Retinal pigment epithelial cell (primary cell): ENCODE data around the gene TMUB1.

Experiments used
- DNase-seq: peaks from one replicate; pipeline ENCODE4 v3.0.0-alpha.2; 2010; ENCODE audit warnings: low read depth
- H3K4me3 ChIP-seq: 2 replicates; pipeline ENCODE4 v1.5.1; 2011; ENCODE audit warnings: mild to moderate bottlenecking, low read length, control low read depth, moderate library complexity
- TF ChIP-seq, protein P1 (sequence below): conservative IDR thresholded peaks from 2 replicates; pipeline ENCODE4 v1.5.1; 2011; ENCODE audit warnings: low read depth, low read length, control low read depth, inconsistent platforms

The TMUB1 gene

DNA sequence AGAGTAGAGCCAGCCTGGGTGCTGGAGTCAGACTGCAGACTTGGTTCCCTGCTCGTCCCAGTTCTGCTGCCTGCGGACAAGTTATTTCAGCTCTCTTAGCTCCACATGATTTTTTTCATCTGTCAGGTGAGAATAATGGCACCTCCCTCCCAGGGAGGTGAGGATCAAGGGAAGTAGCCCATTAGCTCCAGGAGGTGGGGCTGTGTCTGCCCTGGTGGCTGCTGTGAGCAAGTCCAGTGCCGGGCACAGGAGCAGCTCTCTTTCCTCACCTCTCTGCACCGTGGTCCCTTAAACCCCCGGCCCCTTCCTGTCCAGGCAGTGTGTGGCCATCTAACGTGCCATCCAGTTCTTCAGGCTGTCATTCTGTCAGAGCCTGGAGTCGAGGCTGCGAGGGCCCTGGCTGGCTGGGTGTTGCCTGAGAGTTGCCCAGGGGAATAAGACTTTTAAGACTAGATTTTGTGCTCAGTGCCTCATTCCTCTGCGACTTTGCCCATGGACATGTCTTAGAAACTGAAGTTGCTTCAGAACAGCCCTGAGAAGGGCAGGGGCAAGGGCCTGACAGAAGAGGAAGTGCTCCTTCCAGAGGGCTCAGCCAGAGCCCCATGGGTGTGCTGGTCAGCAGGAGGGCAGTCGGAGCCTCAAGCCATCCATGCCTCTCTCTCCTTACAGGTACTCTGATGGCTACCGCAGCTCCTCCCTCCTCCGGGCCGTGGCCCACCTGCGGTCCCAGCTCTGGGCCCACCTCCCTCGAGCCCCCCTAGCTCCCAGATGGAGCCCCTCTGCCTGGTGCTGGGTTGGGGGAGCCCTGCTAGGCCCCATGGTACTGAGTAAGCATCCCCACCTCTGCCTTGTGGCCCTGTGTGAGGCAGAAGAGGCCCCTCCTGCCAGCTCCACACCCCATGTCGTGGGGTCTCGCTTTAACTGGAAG lies 50.1 kb downstream of the TMUB1 start:
- no peak for DNase-seq

More for the DNA sequence above, 50.1 kb downstream of the TMUB1 start:
- no peak overlapping the region for H3K4me3 ChIP-seq
- TF ChIP-seq, protein P1, sequence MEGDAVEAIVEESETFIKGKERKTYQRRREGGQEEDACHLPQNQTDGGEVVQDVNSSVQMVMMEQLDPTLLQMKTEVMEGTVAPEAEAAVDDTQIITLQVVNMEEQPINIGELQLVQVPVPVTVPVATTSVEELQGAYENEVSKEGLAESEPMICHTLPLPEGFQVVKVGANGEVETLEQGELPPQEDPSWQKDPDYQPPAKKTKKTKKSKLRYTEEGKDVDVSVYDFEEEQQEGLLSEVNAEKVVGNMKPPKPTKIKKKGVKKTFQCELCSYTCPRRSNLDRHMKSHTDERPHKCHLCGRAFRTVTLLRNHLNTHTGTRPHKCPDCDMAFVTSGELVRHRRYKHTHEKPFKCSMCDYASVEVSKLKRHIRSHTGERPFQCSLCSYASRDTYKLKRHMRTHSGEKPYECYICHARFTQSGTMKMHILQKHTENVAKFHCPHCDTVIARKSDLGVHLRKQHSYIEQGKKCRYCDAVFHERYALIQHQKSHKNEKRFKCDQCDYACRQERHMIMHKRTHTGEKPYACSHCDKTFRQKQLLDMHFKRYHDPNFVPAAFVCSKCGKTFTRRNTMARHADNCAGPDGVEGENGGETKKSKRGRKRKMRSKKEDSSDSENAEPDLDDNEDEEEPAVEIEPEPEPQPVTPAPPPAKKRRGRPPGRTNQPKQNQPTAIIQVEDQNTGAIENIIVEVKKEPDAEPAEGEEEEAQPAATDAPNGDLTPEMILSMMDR, result no peak
